ENCODE measurements around the gene PRODH.
"Not testable (repeated sequence)": the region's sequence is repeated elsewhere in the genome, so short reads cannot be mapped to it uniquely, and the experiment has no call there.

The PRODH gene

GRCh38 chr22:18905540-18906409 lies 30.3 kb downstream of the PRODH start, which contains the start of gene DGCR6:
Gene DGCR6, plus strand, starts transcription at chr22:18906320. Its CDS starts 55 bp downstream, at chr22:18906375.
- in situ Hi-C loops (cut with MboI; ENCODE audit: low pct_unique_long_range_greater_than_20kb, low sequenced_read_pairs, unreplicated experiment) = no loop called here
- TF ChIP-seq, protein P1, sequence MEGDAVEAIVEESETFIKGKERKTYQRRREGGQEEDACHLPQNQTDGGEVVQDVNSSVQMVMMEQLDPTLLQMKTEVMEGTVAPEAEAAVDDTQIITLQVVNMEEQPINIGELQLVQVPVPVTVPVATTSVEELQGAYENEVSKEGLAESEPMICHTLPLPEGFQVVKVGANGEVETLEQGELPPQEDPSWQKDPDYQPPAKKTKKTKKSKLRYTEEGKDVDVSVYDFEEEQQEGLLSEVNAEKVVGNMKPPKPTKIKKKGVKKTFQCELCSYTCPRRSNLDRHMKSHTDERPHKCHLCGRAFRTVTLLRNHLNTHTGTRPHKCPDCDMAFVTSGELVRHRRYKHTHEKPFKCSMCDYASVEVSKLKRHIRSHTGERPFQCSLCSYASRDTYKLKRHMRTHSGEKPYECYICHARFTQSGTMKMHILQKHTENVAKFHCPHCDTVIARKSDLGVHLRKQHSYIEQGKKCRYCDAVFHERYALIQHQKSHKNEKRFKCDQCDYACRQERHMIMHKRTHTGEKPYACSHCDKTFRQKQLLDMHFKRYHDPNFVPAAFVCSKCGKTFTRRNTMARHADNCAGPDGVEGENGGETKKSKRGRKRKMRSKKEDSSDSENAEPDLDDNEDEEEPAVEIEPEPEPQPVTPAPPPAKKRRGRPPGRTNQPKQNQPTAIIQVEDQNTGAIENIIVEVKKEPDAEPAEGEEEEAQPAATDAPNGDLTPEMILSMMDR (IDR thresholded peaks at IDR 0.05; ENCODE audit: extremely low read depth, insufficient read depth, missing control alignments) = no peak
- no peak for DNase-seq (ENCODE audit: low spot score)

- DNase-seq (ENCODE audit: low spot score); in situ Hi-C loops (cut with MboI; ENCODE audit: low pct_unique_long_range_greater_than_20kb, low sequenced_read_pairs, unreplicated experiment): not testable (repeated sequence)
Observed at GRCh38 chr22:18896037-18896657, 39.9 kb downstream of the PRODH start.

GRCh38 chr22:18893775-18894174 lies 42.3 kb downstream of the PRODH start:
- in situ Hi-C loops (cut with MboI; ENCODE audit: low pct_unique_long_range_greater_than_20kb, low sequenced_read_pairs, unreplicated experiment); DNase-seq (ENCODE audit: low spot score): not testable (repeated sequence)

DNA sequence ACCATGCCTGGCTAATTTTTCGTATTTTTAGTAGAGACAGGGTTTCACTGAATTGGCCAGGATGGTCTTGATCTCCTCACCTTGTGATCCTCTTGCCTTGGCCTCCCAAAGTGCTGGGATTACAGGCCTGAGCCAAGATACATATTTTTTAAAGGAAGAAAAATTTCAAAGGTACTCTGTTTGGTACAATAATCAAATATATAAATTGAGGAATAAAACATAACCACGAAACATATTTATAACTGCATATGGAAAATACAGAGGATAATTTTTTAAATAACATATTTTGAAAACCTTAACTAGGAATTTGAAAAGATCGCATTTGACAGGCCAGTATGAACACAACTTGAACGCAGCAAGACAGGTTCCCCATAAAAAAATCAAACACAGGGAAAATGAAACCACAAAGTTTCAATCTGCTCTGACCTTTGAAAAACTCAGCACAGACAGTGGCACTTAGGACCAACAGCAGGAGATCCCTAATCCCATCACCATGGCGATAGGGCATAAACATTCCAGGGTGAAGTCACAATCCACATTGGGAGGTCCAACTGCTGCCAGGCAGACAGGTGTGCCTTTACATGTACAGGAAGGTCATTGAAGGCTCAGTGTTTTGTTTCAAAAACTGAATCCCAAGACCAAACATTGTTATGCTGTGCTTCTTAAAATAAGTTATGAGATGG lies 45.4 kb downstream of the PRODH start:
- in situ Hi-C loops (cut with MboI; ENCODE audit: low pct_unique_long_range_greater_than_20kb, low sequenced_read_pairs, unreplicated experiment); DNase-seq (ENCODE audit: low spot score): not testable (repeated sequence)

- in situ Hi-C loops (cut with MboI; ENCODE audit: low pct_unique_long_range_greater_than_20kb, low sequenced_read_pairs, unreplicated experiment) = no loop called here
- TF ChIP-seq, protein P1 (IDR thresholded peaks at IDR 0.05; ENCODE audit: extremely low read depth, insufficient read depth, missing control alignments) = no peak
Observed at GRCh38 chr22:18888115-18888514, 48.0 kb downstream of the PRODH start.

GRCh38 chr22:18884465-18884864 lies 51.6 kb downstream of the PRODH start:
- in situ Hi-C loops (cut with MboI; ENCODE audit: low pct_unique_long_range_greater_than_20kb, low sequenced_read_pairs, unreplicated experiment) = not testable (repeated sequence)

More at GRCh38 chr22:18888115-18888514, 48.0 kb downstream of the PRODH start:
- no peak for DNase-seq (ENCODE audit: low spot score)

DNA sequence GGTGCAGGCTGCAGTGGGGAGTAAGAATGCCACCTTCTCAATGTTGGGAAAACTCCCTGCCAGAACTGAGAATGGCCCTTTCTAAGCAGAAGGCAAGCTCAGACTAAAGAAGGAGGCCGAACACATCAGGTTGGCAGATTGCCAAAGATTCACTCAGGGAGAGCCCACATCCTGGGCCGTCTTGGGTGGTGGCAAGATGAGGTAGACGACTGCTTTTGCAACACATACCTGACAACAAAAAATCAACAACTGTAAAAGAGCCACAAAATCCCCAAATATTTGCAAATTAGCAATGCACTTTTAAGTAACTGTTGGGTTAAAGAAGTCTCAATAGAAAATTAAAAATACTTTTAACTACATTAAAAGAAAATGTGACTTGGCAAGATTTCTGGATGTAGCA lies 54.8 kb downstream of the PRODH start:
- DNase-seq (ENCODE audit: low spot score); in situ Hi-C loops (cut with MboI; ENCODE audit: low pct_unique_long_range_greater_than_20kb, low sequenced_read_pairs, unreplicated experiment): not testable (repeated sequence)

More at GRCh38 chr22:18884465-18884864, 51.6 kb downstream of the PRODH start:
- not testable (repeated sequence) for DNase-seq (ENCODE audit: low spot score)
